Nucleus accumbens (tissue), 56 donors: Measurements from ENCODE around the gene SEC61A1.
A peak's percentile ranks its signal among the peaks of the same experiment; 100 is the strongest.

Experiments used
- DNase-seq, 56 donors: peaks; one replicate each; lab custom pipeline; 2025; lab: John Stamatoyannopoulos, UW

SEC61A1 gene

DNA sequence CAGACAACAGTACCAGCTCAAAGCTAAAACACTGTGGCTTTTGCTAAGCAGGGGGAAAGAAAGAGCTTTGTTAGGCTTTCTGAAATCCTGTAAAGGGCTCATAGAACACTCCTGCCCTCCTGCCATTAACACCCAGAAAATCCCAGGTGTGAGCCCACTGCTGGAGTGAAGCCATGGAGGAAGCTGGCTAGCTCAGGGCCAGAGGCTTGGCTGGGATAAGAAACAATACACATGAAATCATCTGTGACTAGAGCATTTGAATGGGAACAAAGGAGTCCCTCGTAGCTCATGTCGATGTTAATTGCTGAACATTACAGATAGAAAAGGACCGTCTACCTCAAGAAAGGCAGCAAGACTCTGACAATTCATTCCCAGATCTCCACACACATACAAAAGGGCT lies 47.9 kb downstream of the SEC61A1 start:
- DNase-seq = peak in 12 of 56 donors; percentile 5 to 54 (median 12)

DNA sequence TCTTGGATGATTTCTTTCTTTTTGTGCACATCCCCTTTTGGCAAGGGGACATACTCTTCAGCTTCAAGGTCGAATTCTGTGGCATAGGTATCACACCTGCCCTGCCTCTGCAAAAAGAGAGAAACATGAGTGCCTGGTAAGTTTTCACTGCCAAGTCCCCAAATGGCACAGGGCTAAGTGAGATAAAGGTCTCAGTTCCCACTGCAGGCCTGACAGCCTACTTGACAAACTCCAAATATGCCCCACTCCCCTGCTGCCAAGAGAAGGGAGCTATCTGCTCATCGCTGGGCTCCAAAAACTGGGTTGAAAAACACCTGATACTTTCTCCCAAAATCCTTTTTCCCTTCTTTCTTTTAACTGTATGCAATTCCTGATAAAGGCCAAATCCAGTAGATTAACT lies 48.4 kb downstream of the SEC61A1 start:
- DNase-seq = no peak

DNA sequence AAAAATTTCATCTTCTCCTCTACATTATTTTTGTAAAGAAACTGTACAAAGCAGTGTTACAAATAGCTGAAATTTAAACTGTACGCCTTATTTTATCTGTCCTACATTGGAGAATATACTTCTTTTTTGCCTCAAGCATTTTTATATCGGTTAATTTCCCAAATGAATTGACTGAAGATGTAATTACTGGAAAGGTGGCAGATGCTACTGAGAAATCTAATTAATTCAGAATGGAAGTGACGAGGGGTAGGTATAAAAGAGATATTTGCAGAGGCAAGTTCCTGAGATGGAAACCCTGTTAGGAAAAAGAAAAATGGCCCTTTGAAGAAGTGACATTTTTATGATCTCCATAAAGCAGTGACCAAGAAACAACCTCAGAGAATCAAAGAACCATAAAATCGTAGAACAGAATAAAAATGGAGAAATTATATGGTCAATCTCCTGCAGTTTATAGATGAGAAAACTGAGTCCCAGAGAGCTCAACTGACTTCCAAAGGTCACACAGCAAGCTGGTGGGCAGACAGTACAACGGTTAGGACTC lies 51.0 kb downstream of the SEC61A1 start:
- DNase-seq = no peak

DNA sequence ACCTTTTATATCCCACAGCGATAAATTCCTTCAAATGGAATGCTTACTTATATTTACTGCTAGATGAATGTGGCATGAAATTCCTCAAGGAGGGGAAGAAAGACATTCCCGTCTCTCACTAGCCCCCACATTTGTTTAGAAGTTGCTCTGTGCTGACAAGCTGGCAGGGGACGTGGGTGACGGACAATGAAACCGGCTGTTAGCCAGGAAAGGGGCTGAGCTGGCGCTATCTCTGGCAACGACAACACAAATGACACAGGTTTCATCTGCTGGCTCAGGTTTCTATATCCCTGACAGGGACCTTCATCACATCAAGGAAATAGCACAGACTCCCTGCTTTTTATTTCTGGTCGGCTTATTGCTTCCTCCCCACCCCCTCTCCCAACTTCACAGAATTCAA lies 55.6 kb downstream of the SEC61A1 start:
- no peak for DNase-seq

DNA sequence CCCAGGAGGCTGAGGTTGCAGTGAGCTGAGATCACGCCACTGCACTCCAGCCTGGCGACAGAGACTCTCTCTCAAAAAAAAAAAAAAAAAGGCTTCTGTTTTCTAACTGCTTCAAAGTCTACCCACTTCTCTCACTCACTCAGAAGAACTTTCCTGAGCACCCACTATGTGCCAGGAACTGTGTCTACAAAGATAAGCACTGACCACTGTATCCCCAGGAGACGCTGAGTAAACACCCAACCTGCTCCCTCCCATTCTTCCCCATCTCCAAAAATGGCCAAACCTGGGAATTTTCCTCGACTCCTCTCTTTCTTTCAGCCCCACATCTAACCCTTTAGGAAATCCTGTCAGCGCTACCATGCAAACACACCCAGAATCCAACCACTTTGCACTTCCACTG lies 58.9 kb downstream of the SEC61A1 start:
- DNase-seq = no peak

DNA sequence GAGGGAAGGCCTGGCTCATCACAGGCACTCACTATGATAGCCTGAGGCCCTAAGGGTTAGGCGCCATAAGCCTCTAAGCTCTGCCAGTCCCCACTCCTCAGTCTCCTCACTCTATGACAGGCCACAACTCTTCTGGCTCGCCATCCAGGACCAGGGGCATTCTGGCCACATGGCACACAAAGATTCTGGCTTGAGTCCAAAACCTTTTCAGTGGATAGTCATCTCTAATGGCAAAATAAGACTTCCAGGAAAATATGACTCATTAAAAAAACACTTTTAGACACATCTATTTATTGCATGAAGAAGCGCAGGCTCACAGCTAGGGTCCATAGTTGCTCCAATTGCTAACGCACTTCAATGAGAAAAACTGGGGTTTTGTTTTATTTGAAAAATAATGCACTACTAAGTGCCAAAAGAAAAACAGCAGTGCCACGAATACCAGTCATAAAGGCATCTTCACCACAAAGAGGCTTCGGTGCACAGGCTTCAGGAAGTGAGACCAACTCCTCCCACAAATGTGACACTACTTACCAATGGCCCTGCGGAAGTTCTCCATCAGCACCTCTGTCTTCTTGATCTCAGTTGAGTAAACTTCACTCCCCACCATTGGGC lies 60.2 kb downstream of the SEC61A1 start:
- peak in 1 of 56 donors; percentile 12 for DNase-seq

DNA sequence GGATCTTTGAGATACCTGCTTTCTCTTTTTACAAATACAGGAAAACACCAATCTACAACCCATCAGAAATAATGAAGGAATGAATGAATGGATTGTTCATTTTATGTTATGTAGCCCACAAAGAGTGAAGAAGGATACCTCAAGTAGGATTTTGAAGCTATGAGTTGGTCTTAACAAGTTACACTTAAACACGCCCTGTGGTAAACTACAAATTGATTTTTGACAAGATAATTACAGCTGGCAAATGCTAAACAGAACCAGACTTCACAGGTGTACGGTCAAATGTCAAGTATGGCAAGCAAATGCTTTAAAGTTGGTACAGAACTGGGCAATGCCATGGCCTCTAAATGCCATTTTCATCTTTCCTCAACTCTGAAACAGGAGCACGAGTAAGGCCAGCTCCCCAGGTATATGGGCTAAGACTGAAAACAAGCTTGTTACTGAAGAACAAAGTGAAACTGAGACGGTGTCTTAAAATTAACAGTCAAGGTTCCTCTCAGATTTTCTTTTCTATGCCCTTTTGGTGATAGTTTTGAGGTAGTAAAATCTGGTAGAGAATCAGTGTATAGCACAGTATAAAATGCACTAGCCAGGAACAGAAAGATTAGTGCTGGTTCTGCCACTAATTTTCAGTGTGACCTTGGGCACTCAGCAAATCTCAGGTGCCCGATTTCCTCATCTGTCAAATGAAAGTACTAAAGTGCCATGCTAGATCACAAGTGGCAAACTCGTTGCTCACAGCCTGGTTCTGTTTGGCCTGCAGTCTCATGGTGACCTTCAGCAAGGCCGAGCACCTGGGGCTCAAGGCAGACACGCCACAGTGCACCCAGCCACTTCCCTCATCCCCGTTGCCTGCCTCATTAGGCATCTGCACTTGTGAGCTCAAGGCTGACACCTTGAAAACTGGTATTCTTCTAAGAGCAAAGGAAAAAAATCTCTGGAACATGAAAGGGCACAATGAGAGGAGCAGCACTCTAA lies 61.9 kb downstream of the SEC61A1 start:
- no peak for DNase-seq
